WTC11 (cell line): ENCODE data around the gene SECISBP2. TPM values are rescaled to one million over a fixed set of nuclear protein-coding genes. Genes with fewer than 3 reads are reported as not detected.

ENCODE experiments used
- AFF4 ChIP-seq: sonication (generic); formaldehyde crosslinking; IDR thresholded peaks from 2 replicates; pipeline ENCODE4 v1.8.1; 2023; ENCODE audit warnings: mild to moderate bottlenecking, missing genetic modification reagents, borderline replicate concordance
- ATF3 ChIP-seq: sonication (generic); formaldehyde crosslinking; conservative IDR thresholded peaks from 2 replicates; pipeline ENCODE4 v1.8.1; 2022; ENCODE audit warnings: mild to moderate bottlenecking, missing genetic modification reagents
- CREB1 ChIP-seq: sonication (generic); formaldehyde crosslinking; IDR thresholded peaks from 2 replicates; pipeline ENCODE4 v1.8.0; 2023; ENCODE audit warnings: mild to moderate bottlenecking, missing genetic modification reagents
- ELF4 ChIP-seq: sonication (generic); formaldehyde crosslinking; IDR thresholded peaks from 2 replicates; pipeline ENCODE4 v1.8.1; 2022; ENCODE audit warnings: low read depth, mild to moderate bottlenecking, moderate library complexity, missing genetic modification reagents
- ETV6 ChIP-seq: sonication (generic); formaldehyde crosslinking; IDR thresholded peaks from 2 replicates; pipeline ENCODE4 v1.8.1; 2022; ENCODE audit warnings: mild to moderate bottlenecking, missing genetic modification reagents
- FOXP1 ChIP-seq: sonication (generic); formaldehyde crosslinking; IDR thresholded peaks from 2 replicates; pipeline ENCODE4 v1.8.0; 2022; ENCODE audit warnings: missing genetic modification reagents, mild to moderate bottlenecking, moderate library complexity, borderline replicate concordance
- GABPB1 ChIP-seq: sonication (generic); formaldehyde crosslinking; IDR thresholded peaks from 2 replicates; pipeline ENCODE4 v1.8.1; 2023; ENCODE audit warnings: mild to moderate bottlenecking, missing genetic modification reagents
- NR1H2 ChIP-seq: sonication (generic); formaldehyde crosslinking; IDR thresholded peaks from 2 replicates; pipeline ENCODE4 v1.9.0; 2021; ENCODE audit warnings: mild to moderate bottlenecking, moderate library complexity, missing genetic modification reagents
- PRDM15 ChIP-seq: sonication (generic); formaldehyde crosslinking; IDR thresholded peaks from 2 replicates; pipeline ENCODE4 v1.8.0; 2022; ENCODE audit warnings: missing genetic modification reagents
- PRRX2 ChIP-seq: fragments of 250-450 bp; sonication (Bioruptor Pico); IDR thresholded peaks from 2 replicates; pipeline ENCODE4 v1.8.0; 2021; ENCODE audit warnings: mild to moderate bottlenecking
- RORB ChIP-seq: fragments of 250-450 bp; sonication (Bioruptor Pico); IDR thresholded peaks from 2 replicates; pipeline ENCODE4 v1.9.0; 2021; ENCODE audit warnings: mild to moderate bottlenecking
- SMAD4 ChIP-seq: sonication (generic); formaldehyde crosslinking; IDR thresholded peaks from 2 replicates; pipeline ENCODE4 v1.8.0; 2022; ENCODE audit warnings: mild to moderate bottlenecking, missing genetic modification reagents
- SOX15 ChIP-seq: fragments of 250-450 bp; sonication (Bioruptor Pico); IDR thresholded peaks from 2 replicates; pipeline ENCODE4 v1.9.0; 2021; ENCODE audit warnings: mild to moderate bottlenecking
- TCF7 ChIP-seq: sonication (generic); formaldehyde crosslinking; IDR thresholded peaks from 2 replicates; pipeline ENCODE4 v1.8.0; 2022; ENCODE audit warnings: mild to moderate bottlenecking, low read depth, missing genetic modification reagents, moderate library complexity
- ZBTB43 ChIP-seq: sonication (generic); formaldehyde crosslinking; IDR thresholded peaks from 2 replicates; pipeline ENCODE4 v1.8.1; 2023; ENCODE audit warnings: mild to moderate bottlenecking, missing genetic modification reagents
- ZNF121 ChIP-seq: sonication (generic); formaldehyde crosslinking; IDR thresholded peaks from 2 replicates; pipeline ENCODE4 v1.8.0; 2023; ENCODE audit warnings: missing genetic modification reagents
- ZNF138 ChIP-seq: sonication (generic); formaldehyde crosslinking; conservative IDR thresholded peaks from 2 replicates; pipeline ENCODE4 v1.8.1; 2022; ENCODE audit warnings: mild to moderate bottlenecking, moderate library complexity, missing genetic modification reagents
- ZNF219 ChIP-seq: sonication (generic); formaldehyde crosslinking; IDR thresholded peaks from 2 replicates; pipeline ENCODE4 v1.8.0; 2023; ENCODE audit warnings: missing genetic modification reagents, mild to moderate bottlenecking, borderline replicate concordance
- ZNF232 ChIP-seq: sonication (generic); formaldehyde crosslinking; IDR thresholded peaks from 2 replicates; pipeline ENCODE4 v1.8.0; 2022; ENCODE audit warnings: mild to moderate bottlenecking, missing genetic modification reagents
- ZNF317 ChIP-seq: sonication (generic); formaldehyde crosslinking; IDR thresholded peaks from 2 replicates; pipeline ENCODE4 v1.8.1; 2023; ENCODE audit warnings: low read depth, mild to moderate bottlenecking, moderate library complexity, missing genetic modification reagents, borderline replicate concordance
- total RNA-seq: library from RNA; stranded (reverse); gene quantifications from 3 replicates; pipeline ENCODE4 v1.2.3, GENCODE V29; 2021
- TF ChIP-seq, protein P1 (sequence below): sonication (generic); formaldehyde crosslinking; IDR thresholded peaks from 2 replicates; pipeline ENCODE4 v1.8.1; 2022; ENCODE audit warnings: mild to moderate bottlenecking, missing genetic modification reagents, moderate library complexity, borderline replicate concordance
- TF ChIP-seq, protein P2 (sequence below): sonication (generic); formaldehyde crosslinking; IDR thresholded peaks from 2 replicates; pipeline ENCODE4 v1.8.1; 2023; ENCODE audit warnings: mild to moderate bottlenecking, missing genetic modification reagents, moderate library complexity
- TF ChIP-seq, protein P3 (sequence below): sonication (generic); formaldehyde crosslinking; IDR thresholded peaks from 2 replicates; pipeline ENCODE4 v1.8.0; 2022; ENCODE audit warnings: mild to moderate bottlenecking, missing genetic modification reagents
- TF ChIP-seq, protein P4 (sequence below): sonication (generic); formaldehyde crosslinking; IDR thresholded peaks from 2 replicates; pipeline ENCODE4 v1.8.0; 2022; ENCODE audit warnings: mild to moderate bottlenecking, missing genetic modification reagents

SECISBP2 gene
- total RNA-seq, 1 experiment from 2014 or later, result 66.2 TPM

- TF ChIP-seq ZNF232 (CRISPR knock-in tag) (peak; percentile 83; the same call in 1 of the 2 replicates), ETV6 (CRISPR knock-in tag) (peak; percentile 96), FOXP1 (CRISPR knock-in tag) (no peak; the same call in 1 of the 2 replicates), ATF3 (CRISPR knock-in tag) (no peak), SOX15 (CRISPR knock-in tag) (no peak), ELF4 (CRISPR knock-in tag) (0 out of 2 replicates have a peak, but pooled peaks have one; percentile 15), NR1H2 (no peak), ZNF219 (CRISPR knock-in tag) (no peak), PRDM15 (no peak), CREB1 (peak; percentile 96), PRRX2 (CRISPR knock-in tag) (peak; percentile 77), ZBTB43 (CRISPR knock-in tag) (peak; percentile 86; the same call in 1 of the 2 replicates), SMAD4 (CRISPR knock-in tag) (no peak), ZNF138 (CRISPR knock-in tag) (peak; percentile 90; the same call in 1 of the 2 replicates), TCF7 (CRISPR knock-in tag) (peak; percentile 36; the same call in 1 of the 2 replicates), AFF4 (CRISPR knock-in tag) (peak; percentile 87; the same call in 1 of the 2 replicates), GABPB1 (CRISPR knock-in tag) (peak; percentile 92), ZNF317 (CRISPR knock-in tag) (no peak), RORB (CRISPR knock-in tag) (no peak), ZNF121 (CRISPR knock-in tag) (no peak)
- TF ChIP-seq, protein P1, sequence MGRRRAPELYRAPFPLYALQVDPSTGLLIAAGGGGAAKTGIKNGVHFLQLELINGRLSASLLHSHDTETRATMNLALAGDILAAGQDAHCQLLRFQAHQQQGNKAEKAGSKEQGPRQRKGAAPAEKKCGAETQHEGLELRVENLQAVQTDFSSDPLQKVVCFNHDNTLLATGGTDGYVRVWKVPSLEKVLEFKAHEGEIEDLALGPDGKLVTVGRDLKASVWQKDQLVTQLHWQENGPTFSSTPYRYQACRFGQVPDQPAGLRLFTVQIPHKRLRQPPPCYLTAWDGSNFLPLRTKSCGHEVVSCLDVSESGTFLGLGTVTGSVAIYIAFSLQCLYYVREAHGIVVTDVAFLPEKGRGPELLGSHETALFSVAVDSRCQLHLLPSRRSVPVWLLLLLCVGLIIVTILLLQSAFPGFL, result 0 out of 2 replicates have a peak, but pooled peaks have one; percentile 50
- TF ChIP-seq, protein P2, sequence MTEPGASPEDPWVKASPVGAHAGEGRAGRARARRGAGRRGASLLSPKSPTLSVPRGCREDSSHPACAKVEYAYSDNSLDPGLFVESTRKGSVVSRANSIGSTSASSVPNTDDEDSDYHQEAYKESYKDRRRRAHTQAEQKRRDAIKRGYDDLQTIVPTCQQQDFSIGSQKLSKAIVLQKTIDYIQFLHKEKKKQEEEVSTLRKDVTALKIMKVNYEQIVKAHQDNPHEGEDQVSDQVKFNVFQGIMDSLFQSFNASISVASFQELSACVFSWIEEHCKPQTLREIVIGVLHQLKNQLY (CRISPR knock-in tag), result 0 out of 2 replicates have a peak, but pooled peaks have one; percentile 17
- TF ChIP-seq, protein P3, sequence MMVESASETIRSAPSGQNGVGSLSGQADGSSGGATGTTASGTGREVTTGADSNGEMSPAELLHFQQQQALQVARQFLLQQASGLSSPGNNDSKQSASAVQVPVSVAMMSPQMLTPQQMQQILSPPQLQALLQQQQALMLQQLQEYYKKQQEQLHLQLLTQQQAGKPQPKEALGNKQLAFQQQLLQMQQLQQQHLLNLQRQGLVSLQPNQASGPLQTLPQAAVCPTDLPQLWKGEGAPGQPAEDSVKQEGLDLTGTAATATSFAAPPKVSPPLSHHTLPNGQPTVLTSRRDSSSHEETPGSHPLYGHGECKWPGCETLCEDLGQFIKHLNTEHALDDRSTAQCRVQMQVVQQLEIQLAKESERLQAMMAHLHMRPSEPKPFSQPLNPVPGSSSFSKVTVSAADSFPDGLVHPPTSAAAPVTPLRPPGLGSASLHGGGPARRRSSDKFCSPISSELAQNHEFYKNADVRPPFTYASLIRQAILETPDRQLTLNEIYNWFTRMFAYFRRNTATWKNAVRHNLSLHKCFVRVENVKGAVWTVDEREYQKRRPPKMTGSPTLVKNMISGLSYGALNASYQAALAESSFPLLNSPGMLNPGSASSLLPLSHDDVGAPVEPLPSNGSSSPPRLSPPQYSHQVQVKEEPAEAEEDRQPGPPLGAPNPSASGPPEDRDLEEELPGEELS, result no peak
- TF ChIP-seq, protein P4, sequence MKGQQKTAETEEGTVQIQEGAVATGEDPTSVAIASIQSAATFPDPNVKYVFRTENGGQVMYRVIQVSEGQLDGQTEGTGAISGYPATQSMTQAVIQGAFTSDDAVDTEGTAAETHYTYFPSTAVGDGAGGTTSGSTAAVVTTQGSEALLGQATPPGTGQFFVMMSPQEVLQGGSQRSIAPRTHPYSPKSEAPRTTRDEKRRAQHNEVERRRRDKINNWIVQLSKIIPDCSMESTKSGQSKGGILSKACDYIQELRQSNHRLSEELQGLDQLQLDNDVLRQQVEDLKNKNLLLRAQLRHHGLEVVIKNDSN, result peak; percentile 77
Measured at GRCh38 chr9:89318123-89319014, at the start of gene SECISBP2 (continued).
